SK-N-MC (cell line): ENCODE data around the gene TRIM47.

ENCODE experiments used
- EZH2 ChIP-seq: fragments of 200-600 bp; sonication (generic); IDR thresholded peaks from one replicate; pipeline ENCODE4 v1.6.1; 2017; ENCODE audit warnings: antibody characterized with exemption
- POLR2AphosphoS5 ChIP-seq: IDR thresholded peaks from 2 replicates; pipeline ENCODE4 v1.6.1; 2012; ENCODE audit warnings: mild to moderate bottlenecking, low read depth, low read length, borderline replicate concordance

- TF ChIP-seq POLR2AphosphoS5 = no peak
- TF ChIP-seq EZH2 = no peak
Observed at GRCh38 chr17:75899767-75900468, 21.5 kb upstream of the TRIM47 start.
